ENCODE measurements around the gene DENND2D.

- TF ChIP-seq CTCF (IDR thresholded peaks at IDR 0.05; ENCODE audit: low read depth, low read length, poor library complexity, severe bottlenecking) (no peak), EZH2phosphoT487 (IDR thresholded peaks at IDR 0.05; ENCODE audit: borderline replicate concordance, low read length) (no peak)
Observed at GRCh38 chr1:111192074-111192473, 8.4 kb downstream of the DENND2D start.
